GM20000 (cell line): ENCODE measurements around the gene NLRP4.

Source experiments
- DNase-seq: peaks from one replicate; pipeline ENCODE4 v3.0.0; 2012; ENCODE audit warnings: low spot score
- CTCF ChIP-seq: IDR thresholded peaks from 2 replicates; pipeline ENCODE4 v1.5.1; 2012; ENCODE audit warnings: mild to moderate bottlenecking, control low read depth; ENCODE audit errors: extremely low read depth, missing control alignments

NLRP4 gene

GRCh38 chr19:55855160-55855559, 18.8 kb downstream of the NLRP4 start:
- TF ChIP-seq CTCF = no peak

GRCh38 chr19:55857149-55857548, 20.8 kb downstream of the NLRP4 start:
- no peak for DNase-seq
- no peak for TF ChIP-seq CTCF

More at GRCh38 chr19:55855160-55855559, 18.8 kb downstream of the NLRP4 start:
- DNase-seq = no peak

GRCh38 chr19:55857974-55858373, 21.6 kb downstream of the NLRP4 start:
- TF ChIP-seq CTCF = no peak
- DNase-seq = no peak

- TF ChIP-seq CTCF = no peak
Measured at GRCh38 chr19:55858401-55858800, 22.1 kb downstream of the NLRP4 start.

GRCh38 chr19:55858969-55859368, 22.6 kb downstream of the NLRP4 start:
- no peak for DNase-seq
- TF ChIP-seq CTCF = no peak

More at GRCh38 chr19:55858401-55858800, 22.1 kb downstream of the NLRP4 start:
- DNase-seq = no peak

GRCh38 chr19:55866521-55866920, 30.2 kb downstream of the NLRP4 start:
- DNase-seq = no peak
- TF ChIP-seq CTCF = no peak

GRCh38 chr19:55867101-55867500, 30.8 kb downstream of the NLRP4 start:
- DNase-seq = no peak
- no peak for TF ChIP-seq CTCF
